Right lobe of liver (tissue), 4 donors: ENCODE results near the gene CCDC34.

Source experiments
- CTCF ChIP-seq, 4 donors: fragments of 200-600 bp in 3 of 4; fragments of 450-650 bp in 1 of 4; IDR thresholded peaks; one replicate each; pipeline versions ENCODE4 v1.5.1 to v1.8.0; 2016 to 2022; ENCODE audit warnings: antibody characterized with exemption in 4 of 4, mild to moderate bottlenecking in 2 of 4
- POLR2A ChIP-seq: fragments of 450-650 bp; IDR thresholded peaks from one replicate; pipeline ENCODE4 v1.6.1; 2017; ENCODE audit warnings: antibody characterized with exemption, mild to moderate bottlenecking
- donor health status: DM: no; HTN: no; CAD: no.
- donor health status: DM: no; HTN: no; CAD: no.
- donor health status: DM: no; HTN: yes; CAD: no.

GRCh38 chr11:27330633-27331270 is 32.3 kb downstream of the CCDC34 start:
- TF ChIP-seq CTCF (IDR thresholded peaks at IDR 0.05), result no peak
- TF ChIP-seq POLR2A, result no peak
